B cell (primary cell): Measurements from ENCODE around the gene SH3BGR. TPM values are rescaled to one million over a fixed set of nuclear protein-coding genes. Genes with fewer than 3 reads are reported as not detected.
"Not testable (repeated sequence)": the region's sequence is repeated elsewhere in the genome, so short reads cannot be mapped to it uniquely, and the experiment has no call there.

ENCODE experiments used
- ATAC-seq: fragments of 200-7000 bp; cut with Tn5 transposase; one replicate; pipeline ENCODE4 v1.10.0; 2021; ENCODE audit warnings: low read depth, mild to moderate bottlenecking, moderate number of reproducible peaks, moderate library complexity
- CTCF ChIA-PET: fragments of 350-600 bp; sonication (Branson Sonifier 250); formaldehyde crosslinking; loops from one replicate; lab custom pipeline; 2021; ENCODE audit warnings: antibody characterized with exemption, inconsistent platforms; lab: Charles Lee
- POLR2A ChIA-PET: fragments of 350-600 bp; sonication (Branson Sonifier 250); formaldehyde crosslinking; loops from one replicate; lab custom pipeline; 2021; ENCODE audit warnings: antibody characterized with exemption; lab: Charles Lee
- DNase-seq: peaks from one replicate; pipeline ENCODE4 v3.0.0; 2013
- H2AFZ ChIP-seq: 2 replicates; pipeline ENCODE4 v1.6.1; 2012; ENCODE audit warnings: mild to moderate bottlenecking, low read depth, low read length; ENCODE audit not compliant: insufficient read depth, poor library complexity, severe bottlenecking
- H3K27ac ChIP-seq, 2 donors: 1 replicate in 1 of 2; 2 replicates in 1 of 2; pipeline ENCODE4 v1.5.1; 2012 to 2013; ENCODE audit warnings: low read length in 2 of 2, mild to moderate bottlenecking in 2 of 2, moderate library complexity in 1 of 2
- H3K27me3 ChIP-seq, 4 experiments: fragments of 200-600 bp in 1 of 4; sonication (generic) in 1 of 4; replicated peaks in 1 of 4; 1 replicate in 2 of 4; 2 replicates in 2 of 4; pipeline versions ENCODE4 v1.6.1 to v1.7.0; 2013 to 2016; ENCODE audit warnings: low read length in 3 of 4, mild to moderate bottlenecking in 2 of 4, mixed read lengths in 1 of 4, moderate library complexity in 1 of 4; ENCODE audit not compliant: insufficient read depth in 4 of 4, control insufficient read depth in 3 of 4; ENCODE audit errors: control extremely low read depth in 1 of 4
- H3K36me3 ChIP-seq, 2 experiments: replicated peaks in 1 of 2; 1 replicate in 1 of 2; 2 replicates in 1 of 2; pipeline versions ENCODE4 v1.6.1 to v1.7.1; 2013; ENCODE audit warnings: low read length in 1 of 2; ENCODE audit not compliant: insufficient read depth in 2 of 2, control insufficient read depth in 1 of 2; ENCODE audit errors: control extremely low read depth in 1 of 2, extremely low read depth in 1 of 2
- H3K4me1 ChIP-seq, 2 donors: fragments of 200-600 bp in 1 of 2; sonication (generic) in 1 of 2; 1 replicate in 1 of 2; 2 replicates in 1 of 2; pipeline versions ENCODE4 v1.5.1 to v1.6.1; 2013 to 2017; ENCODE audit warnings: low read length in 2 of 2; ENCODE audit not compliant: control insufficient read depth in 2 of 2, insufficient read depth in 2 of 2
- H3K4me2 ChIP-seq: replicated peaks from 2 replicates; pipeline ENCODE3; 2012; ENCODE audit warnings: mild to moderate bottlenecking, low read depth, low read length; ENCODE audit not compliant: poor library complexity, severe bottlenecking
- H3K4me3 ChIP-seq, 5 experiments: fragments of 200-600 bp in 1 of 5; sonication (generic) in 1 of 5; 1 replicate in 3 of 5; 2 replicates in 2 of 5; pipeline versions ENCODE4 v1.5.1 to v1.7.0; 2011 to 2016; ENCODE audit warnings: low read length in 4 of 5, mild to moderate bottlenecking in 4 of 5, low read depth in 2 of 5, control low read depth in 1 of 5, moderate library complexity in 1 of 5; ENCODE audit not compliant: insufficient read depth in 1 of 5; ENCODE audit errors: control extremely low read depth in 1 of 5, extremely low read depth in 1 of 5
- H3K79me2 ChIP-seq: fragments of 200-600 bp; sonication (generic); one replicate; pipeline ENCODE4 v1.6.0; 2016; ENCODE audit warnings: low read length; ENCODE audit not compliant: control insufficient read depth, insufficient read depth
- H3K9ac ChIP-seq: fragments of 200-600 bp; sonication (generic); 2 replicates; pipeline ENCODE4 v1.6.1; 2017; ENCODE audit warnings: mild to moderate bottlenecking, low read length, moderate library complexity
- H3K9me3 ChIP-seq, 3 donors: one replicate each; pipeline versions ENCODE4 v1.6.1 to v1.7.1; 2013; ENCODE audit warnings: low read length in 2 of 3; ENCODE audit not compliant: control insufficient read depth in 2 of 3, insufficient read depth in 1 of 3; ENCODE audit errors: control extremely low read depth in 1 of 3
- H4K20me1 ChIP-seq: 2 replicates; pipeline ENCODE4 v1.6.0; 2012; ENCODE audit warnings: mild to moderate bottlenecking, low read length; ENCODE audit not compliant: insufficient read depth, control insufficient read depth, poor library complexity, severe bottlenecking
- H3K27ac Mint-ChIP-seq: one replicate; pipeline ENCODE4 v1.8.0; 2021; ENCODE audit warnings: mixed read lengths
- H3K27me3 Mint-ChIP-seq: one replicate; pipeline ENCODE4 v1.8.0; 2021; ENCODE audit warnings: mixed read lengths
- H3K4me1 Mint-ChIP-seq: one replicate; pipeline ENCODE4 v1.8.0; 2021; ENCODE audit warnings: mixed read lengths
- H3K4me3 Mint-ChIP-seq: one replicate; pipeline ENCODE4 v1.8.0; 2021; ENCODE audit warnings: mixed read lengths
- H3K9me3 Mint-ChIP-seq: one replicate; pipeline ENCODE4 v1.8.0; 2022; ENCODE audit warnings: mixed read lengths; ENCODE audit not compliant: insufficient read depth
- EZH2 ChIP-seq: IDR thresholded peaks from 2 replicates; pipeline ENCODE4 v1.6.1; 2012; ENCODE audit warnings: borderline replicate concordance, low read depth, mild to moderate bottlenecking, moderate library complexity, low read length; ENCODE audit not compliant: insufficient read depth, poor library complexity, severe bottlenecking
- WGBS: methylation state at CpG from one replicate; pipeline ENCODE4 v1.1.5; 2013; ENCODE audit warnings: missing lambda C conversion rate; ENCODE audit not compliant: insufficient coverage; 5-methylcytosine and 5-hydroxymethylcytosine counted together
- intact Hi-C: fragments of 100-400 bp; cut with micrococcal nuclease; formaldehyde crosslinking; loops from one replicate; pipeline ENCODE4 v1.10.0; 2022
- polyA minus RNA-seq: library from RNA; depleted of rRNA, polyadenylated mRNA; stranded (reverse); fragments of >200 nt; gene quantifications from 2 replicates; pipeline ENCODE4 v1.2.3, GENCODE V29; 2012
- polyA plus RNA-seq: library from polyadenylated mRNA; depleted of rRNA; stranded (reverse); fragments of >200 nt; gene quantifications from 2 replicates; pipeline ENCODE4 v1.2.3, GENCODE V29; 2012
- total RNA-seq, 2 donors: library from RNA; stranded (reverse); fragments of 120-200 nt in 1 of 2; gene quantifications; 1 replicate in 1 of 2; 2 replicates in 1 of 2; pipeline versions ENCODE4 v1.2.3 to v1.2.4, GENCODE V29; 2013 to 2022
- TF ChIP-seq, protein P1 (sequence below): fragments of 200-600 bp; IDR thresholded peaks from one replicate; pipeline ENCODE4 v1.8.0; 2022; ENCODE audit warnings: antibody characterized with exemption, mild to moderate bottlenecking

The SH3BGR gene
- total RNA-seq (1.0 and 1.7 TPM in 2 replicates), polyA plus RNA-seq (0.21 and 1.1 TPM in 2 replicates), polyA minus RNA-seq (not detected in 2 replicates)
- total RNA-seq (2013), result 3.7 TPM

- ChIA-PET CTCF (no interaction called here), POLR2A (no interaction called here)
- no peaks in the 10 kb centered on the region for H3K9me3 Mint-ChIP-seq
- no peaks in the 10 kb centered on the region for H3K4me1 Mint-ChIP-seq
- no peak for TF ChIP-seq EZH2
- TF ChIP-seq, protein P1, sequence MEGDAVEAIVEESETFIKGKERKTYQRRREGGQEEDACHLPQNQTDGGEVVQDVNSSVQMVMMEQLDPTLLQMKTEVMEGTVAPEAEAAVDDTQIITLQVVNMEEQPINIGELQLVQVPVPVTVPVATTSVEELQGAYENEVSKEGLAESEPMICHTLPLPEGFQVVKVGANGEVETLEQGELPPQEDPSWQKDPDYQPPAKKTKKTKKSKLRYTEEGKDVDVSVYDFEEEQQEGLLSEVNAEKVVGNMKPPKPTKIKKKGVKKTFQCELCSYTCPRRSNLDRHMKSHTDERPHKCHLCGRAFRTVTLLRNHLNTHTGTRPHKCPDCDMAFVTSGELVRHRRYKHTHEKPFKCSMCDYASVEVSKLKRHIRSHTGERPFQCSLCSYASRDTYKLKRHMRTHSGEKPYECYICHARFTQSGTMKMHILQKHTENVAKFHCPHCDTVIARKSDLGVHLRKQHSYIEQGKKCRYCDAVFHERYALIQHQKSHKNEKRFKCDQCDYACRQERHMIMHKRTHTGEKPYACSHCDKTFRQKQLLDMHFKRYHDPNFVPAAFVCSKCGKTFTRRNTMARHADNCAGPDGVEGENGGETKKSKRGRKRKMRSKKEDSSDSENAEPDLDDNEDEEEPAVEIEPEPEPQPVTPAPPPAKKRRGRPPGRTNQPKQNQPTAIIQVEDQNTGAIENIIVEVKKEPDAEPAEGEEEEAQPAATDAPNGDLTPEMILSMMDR, result no peak
- Histone ChIP-seq H3K27ac (no peak within 1 kb of the TSS), H3K36me3 (no peaks in the 10 kb centered on the region), H2AFZ (no peak within 1 kb of the TSS), H3K4me3 (no peak within 1 kb of the TSS), H3K9ac (no peak within 1 kb of the TSS), H3K79me2 (no peaks in the 10 kb centered on the region), H3K4me1 (no peaks in the 10 kb centered on the region), H3K9me3 (no peaks in the 10 kb centered on the region), H3K4me2 (no peak within 1 kb of the TSS), H3K27me3 (peaks cover 0 to 4% (median 0%) of the 10 kb centered on the region in 4 experiments), H4K20me1 (no peaks in the 10 kb centered on the region)
- ATAC-seq, result no peak
- H3K4me3 Mint-ChIP-seq, result no peak within 1 kb of the TSS
- intact Hi-C loops, result no loop called here
- 93% methylated on average over 12 of the region's 15 CpGs for WGBS
- DNase-seq, result no peak
- no peak within 1 kb of the TSS for H3K27ac Mint-ChIP-seq
- H3K27me3 Mint-ChIP-seq, result peaks cover 13% of the 10 kb centered on the region
These were observed at the start of gene SH3BGR for GRCh38 chr21:39451332-39452206. Gene SH3BGR, plus strand, starts transcription at chr21:39451970. Its CDS starts 127 bp downstream, at chr21:39452097.

DNA sequence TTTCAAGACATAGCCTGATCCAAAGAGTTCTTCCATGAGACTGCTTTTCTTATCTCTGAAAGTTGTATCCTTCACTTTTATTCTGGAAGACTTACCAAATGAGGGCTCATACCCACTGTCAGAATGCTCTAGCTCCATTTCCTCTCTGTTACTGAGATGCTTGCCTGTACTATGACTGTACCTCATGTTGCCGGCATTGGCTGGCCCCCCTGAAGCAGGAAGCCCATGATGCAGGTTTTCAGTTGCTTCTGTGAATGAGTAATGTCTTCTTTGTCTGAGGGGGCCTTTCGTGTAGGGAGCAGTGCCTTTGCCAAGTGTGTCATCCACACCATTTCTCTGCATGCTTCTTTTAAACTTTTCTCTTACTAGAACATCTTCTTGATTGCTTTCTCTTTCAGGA lies 45.7 kb upstream of the SH3BGR start:
- no peaks in the 10 kb centered on the region for H3K27me3 ChIP-seq
- POLR2A ChIA-PET, result no interaction called here
- ATAC-seq, result no peak
- no peaks in the 10 kb centered on the region for H3K27me3 Mint-ChIP-seq
- H3K4me2 ChIP-seq, result no peak overlapping the region
- no peak overlapping the region for H3K27ac Mint-ChIP-seq
- DNase-seq, result no peak
- H3K4me1 Mint-ChIP-seq, result no peaks in the 10 kb centered on the region
- intact Hi-C loops, result no loop called here
- H3K4me3 Mint-ChIP-seq, result no peak overlapping the region
- no peak overlapping the region for H2AFZ ChIP-seq
- TF ChIP-seq, protein P1, result no peak
- no peak for TF ChIP-seq EZH2
- no CpG with 5 or more reads among the region's 2 CpGs for WGBS
- no peaks in the 10 kb centered on the region for H3K4me1 ChIP-seq
- H3K9me3 Mint-ChIP-seq, result no peaks in the 10 kb centered on the region
- CTCF ChIA-PET, result no interaction called here
- peaks cover 3 to 9% of the 10 kb centered on the region in 2 experiments for H3K36me3 ChIP-seq
- no peaks in the 10 kb centered on the region for H3K79me2 ChIP-seq
- no peak overlapping the region for H3K4me3 ChIP-seq
- no peak overlapping the region for H3K9ac ChIP-seq
- H3K9me3 ChIP-seq, result peaks cover 0 to 7% (median 2%) of the 10 kb centered on the region in 3 donors
- H3K27ac ChIP-seq, result no peak overlapping the region
- no peaks in the 10 kb centered on the region for H4K20me1 ChIP-seq

DNA sequence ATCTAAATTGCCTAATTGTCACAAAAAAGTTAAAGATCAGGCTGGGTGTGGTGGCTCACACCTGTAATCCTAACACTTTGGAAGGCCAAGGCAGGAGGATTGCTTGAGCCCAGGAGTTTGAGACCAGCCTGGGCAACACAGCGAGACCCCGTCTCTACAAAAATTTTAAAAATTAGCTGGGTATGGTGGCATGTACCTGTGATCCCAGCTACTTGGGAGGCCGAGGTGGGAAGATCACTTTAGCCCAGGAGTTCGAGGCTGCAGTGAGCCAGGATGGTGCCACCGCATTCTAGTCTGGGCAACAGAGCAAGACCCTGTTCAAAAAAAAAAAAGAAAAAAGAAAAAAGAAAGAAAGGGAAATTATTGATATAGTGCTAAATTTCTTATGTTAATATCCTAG lies 32.6 kb upstream of the SH3BGR start:
- H3K27me3 Mint-ChIP-seq, H3K4me3 Mint-ChIP-seq, H3K9me3 ChIP-seq, H3K27ac Mint-ChIP-seq, H3K4me2 ChIP-seq, POLR2A ChIA-PET, H3K4me1 ChIP-seq, H3K27ac ChIP-seq, H3K9ac ChIP-seq, H3K36me3 ChIP-seq, intact Hi-C loops, H3K4me3 ChIP-seq, H3K79me2 ChIP-seq, DNase-seq, H3K27me3 ChIP-seq, H3K4me1 Mint-ChIP-seq, ATAC-seq, H3K9me3 Mint-ChIP-seq, H4K20me1 ChIP-seq, H2AFZ ChIP-seq: not testable (repeated sequence)
- CTCF ChIA-PET, result interaction anchor here (1.0 kb wide), 1 partner anchor 25 kb away, joined by 3 read pairs; no protein-coding TSS in a partner anchor
- WGBS, result 100% methylated on average over 2 of the region's 5 CpGs
